Activated CD4-positive, alpha-beta T cell treated with anti-CD3 and anti-CD28 coated beads, Interleukin-2, amount 50 U/mL, for 4 hours (primary cell): Measurements from ENCODE around the gene MFNG.
A peak's percentile ranks its signal among the peaks of the same experiment; 100 is the strongest.

Experiments used
- DNase-seq, 2 experiments: peaks; one replicate each; pipeline ENCODE4 v3.0.0-alpha.2; 2020

The MFNG gene

DNA sequence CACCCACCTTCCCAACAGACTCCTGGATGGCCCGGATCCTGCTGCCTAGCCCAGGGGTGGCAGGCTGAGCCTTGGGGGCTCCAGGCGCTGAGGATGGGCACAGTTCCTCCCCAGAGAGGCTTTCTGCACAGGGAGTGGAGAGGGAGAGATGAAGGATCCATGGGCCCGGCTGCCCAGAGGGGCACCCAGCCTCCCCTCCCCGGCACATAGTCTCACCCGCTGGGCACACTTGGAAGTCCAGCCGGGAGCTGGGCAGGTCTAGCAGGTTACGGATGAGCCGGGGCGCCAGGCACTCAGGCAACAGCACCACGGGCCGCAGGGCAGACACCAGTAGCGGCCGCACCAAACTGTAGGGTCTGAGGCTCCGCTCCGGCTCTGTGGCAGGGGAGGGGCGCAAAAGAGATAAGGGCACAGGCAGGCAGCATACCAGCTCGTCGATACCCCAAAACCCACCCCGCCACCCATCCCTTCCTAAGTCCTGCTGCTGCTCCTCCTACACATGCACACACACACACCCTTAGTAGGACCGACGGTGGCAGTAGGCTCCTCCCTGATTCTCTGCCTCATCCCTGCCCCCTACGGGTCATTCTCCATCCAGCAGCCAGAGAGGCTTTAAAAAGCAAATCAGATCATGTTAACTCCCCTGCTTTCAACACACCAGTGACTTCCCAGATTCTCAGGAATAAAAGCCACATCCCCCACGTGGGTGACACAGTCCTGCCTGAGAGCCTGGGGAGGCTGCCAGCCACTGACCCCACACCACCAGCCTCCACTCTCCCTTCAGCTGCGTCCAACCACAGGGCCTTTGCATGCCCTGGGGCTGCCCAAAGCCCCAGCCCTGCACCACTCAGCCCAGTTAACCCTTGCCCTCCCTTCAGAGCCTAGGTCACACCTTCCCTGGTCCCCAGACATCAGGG is 6.5 kb upstream of the MFNG start:
- peak; percentile 38 to 47 for DNase-seq

DNA sequence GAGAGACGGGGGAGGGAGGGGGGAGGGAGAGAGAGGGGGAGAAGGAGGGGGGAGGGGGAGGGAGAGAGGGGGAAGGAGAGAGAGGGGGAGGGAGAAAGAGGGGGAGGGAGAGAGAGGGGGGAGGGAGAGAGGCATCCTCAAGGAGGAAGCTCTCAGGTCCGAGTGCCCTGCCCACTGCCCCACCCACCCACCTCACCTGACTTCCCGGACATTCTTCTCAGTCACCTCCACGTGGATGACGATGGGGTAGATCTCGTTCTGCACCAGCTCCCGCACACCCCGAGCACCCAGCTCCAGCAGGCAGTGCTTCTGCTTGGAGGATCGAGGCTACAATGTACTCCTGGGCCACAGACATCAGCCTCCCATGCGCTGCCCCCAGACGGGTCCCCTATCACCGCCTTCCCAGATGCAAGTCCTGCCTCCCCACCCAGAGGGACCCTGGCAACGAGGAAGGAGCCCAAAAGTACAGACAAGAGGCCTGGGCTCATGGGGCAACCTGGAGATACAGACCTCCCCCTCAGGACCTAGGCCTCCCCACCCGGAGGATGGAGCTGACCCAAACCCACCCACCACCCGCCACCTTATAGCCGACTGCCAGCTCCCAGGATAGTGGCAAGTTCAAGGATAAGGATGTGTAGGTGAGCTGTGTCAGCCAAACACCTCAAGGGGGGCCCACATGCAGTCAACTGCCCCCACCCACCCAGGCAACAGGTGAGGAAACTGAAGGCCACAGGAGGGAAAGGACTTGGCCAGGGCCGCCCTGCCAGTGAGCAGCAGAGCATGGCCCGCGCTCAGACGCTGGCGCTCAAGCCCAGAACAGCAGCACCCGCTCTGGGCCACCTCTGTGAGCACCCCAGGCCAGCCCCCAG is 5.6 kb upstream of the MFNG start:
- DNase-seq: no peak

DNA sequence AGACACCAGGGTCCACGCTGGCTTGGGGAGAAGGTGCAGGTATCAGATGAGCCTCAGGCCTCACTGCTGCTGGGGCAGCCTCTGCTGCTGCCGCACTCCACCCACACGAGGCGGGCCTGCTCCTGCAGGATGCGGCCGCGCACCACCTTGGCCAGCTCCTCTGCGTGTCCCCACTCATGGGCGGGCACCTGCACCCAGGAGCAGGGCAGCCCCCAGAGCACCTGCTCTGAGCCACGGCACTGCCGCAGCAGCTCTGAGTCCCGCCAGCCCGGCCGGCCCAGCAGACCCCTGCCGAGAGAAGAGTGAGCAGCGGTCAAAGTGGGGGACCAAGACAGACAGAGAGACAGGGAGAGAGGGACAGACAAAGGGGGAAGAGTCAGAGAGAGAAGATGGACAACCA is 4.9 kb upstream of the MFNG start:
- no peak for DNase-seq

DNA sequence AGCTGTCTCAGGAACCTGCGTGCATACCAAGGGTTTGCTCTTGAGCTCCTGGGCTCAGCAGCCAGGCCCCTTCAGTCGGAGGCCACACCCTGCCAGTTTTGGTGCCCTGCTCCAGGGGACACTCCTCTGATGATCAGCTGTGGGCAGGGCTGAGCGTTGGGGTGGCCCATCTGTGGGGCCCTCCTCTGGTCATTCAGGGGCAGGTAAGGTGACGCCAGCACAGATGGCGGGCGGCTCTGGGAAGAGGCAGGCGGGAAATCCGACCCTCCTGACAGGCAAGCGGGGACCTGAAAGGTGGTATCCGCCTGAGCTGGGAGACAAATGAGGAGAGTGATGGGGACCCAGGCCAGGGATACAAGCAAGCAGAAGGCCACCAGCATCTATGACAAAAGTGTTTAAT is 3.8 kb upstream of the MFNG start:
- DNase-seq: no peak

DNA sequence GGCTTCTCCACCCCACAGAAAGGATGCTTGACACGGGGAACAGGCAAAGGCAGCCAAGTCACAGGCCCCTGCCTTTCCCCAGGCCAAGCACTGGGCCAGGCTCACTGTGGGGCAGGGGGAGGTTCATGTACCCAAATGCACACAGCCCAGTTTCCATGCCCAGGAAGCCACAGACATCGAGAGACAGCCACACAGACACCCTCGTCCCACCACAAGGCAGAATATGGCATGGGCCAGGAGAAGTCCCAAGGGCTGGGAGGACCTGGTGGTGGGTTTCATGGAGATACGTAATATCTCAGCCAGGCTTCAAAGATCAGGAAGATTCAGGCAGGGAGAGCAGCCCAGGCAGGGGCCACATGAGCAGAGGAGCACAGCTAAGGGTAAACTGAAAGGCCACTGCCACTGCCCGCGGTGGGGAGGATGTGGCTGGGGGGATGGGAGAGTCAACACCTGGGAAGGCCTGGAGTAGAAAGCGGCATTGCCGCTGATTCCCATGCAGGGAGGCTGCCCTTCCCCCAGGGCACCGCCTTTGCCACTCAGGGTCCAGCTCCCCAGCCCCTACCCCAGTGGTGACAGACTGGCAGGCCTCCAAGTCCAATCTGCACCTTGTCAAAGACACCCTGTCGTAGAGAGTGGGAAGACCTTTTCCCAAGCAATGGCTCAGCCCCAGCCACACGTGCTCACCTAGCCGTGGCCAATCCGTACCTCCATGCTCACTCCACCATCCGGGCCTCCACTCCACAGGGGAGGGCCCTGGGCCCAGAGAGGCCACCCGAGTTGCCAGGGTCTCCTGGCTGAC is 2.4 kb upstream of the MFNG start:
- no peak for DNase-seq

DNA sequence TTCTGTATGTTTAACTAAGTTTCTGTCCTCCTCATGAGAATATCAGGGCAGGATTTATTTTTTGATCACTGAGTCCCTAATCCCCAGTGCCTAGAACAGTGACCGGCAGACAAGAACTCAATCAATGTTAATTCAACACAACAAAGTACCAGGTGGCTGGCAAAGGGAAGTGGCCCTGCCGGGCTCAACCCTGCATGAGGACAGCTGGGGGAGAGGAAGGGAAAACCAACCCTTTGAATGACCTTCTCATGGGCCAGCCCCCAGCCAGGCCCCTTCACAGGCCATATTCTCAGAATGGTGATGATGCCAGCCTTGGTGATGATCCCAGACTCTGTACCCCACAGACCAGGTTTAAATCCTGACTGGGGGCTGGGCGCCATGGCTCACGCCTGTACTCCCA is 1.4 kb upstream of the MFNG start:
- DNase-seq: no peak

DNA sequence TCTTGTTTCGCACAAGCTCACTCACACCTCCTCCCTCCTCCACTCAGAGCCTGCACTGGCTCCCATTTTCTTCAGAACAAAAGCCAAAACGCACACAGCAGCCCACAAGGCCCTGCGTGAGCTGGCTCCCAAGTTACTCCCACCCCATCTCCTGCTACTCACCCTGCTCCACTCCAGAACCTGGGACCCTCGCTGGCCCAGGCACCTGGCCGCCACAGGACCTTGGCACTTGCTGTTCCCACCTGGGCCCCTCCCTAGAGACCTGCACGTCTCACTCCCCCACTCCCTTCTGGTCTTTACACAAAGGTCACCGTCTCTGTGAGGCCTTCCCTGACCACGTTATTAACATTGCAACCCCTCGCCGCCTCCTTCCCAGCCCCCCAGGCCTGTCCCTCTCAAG is 945 bp upstream of the MFNG start:
- no peak for DNase-seq

DNA sequence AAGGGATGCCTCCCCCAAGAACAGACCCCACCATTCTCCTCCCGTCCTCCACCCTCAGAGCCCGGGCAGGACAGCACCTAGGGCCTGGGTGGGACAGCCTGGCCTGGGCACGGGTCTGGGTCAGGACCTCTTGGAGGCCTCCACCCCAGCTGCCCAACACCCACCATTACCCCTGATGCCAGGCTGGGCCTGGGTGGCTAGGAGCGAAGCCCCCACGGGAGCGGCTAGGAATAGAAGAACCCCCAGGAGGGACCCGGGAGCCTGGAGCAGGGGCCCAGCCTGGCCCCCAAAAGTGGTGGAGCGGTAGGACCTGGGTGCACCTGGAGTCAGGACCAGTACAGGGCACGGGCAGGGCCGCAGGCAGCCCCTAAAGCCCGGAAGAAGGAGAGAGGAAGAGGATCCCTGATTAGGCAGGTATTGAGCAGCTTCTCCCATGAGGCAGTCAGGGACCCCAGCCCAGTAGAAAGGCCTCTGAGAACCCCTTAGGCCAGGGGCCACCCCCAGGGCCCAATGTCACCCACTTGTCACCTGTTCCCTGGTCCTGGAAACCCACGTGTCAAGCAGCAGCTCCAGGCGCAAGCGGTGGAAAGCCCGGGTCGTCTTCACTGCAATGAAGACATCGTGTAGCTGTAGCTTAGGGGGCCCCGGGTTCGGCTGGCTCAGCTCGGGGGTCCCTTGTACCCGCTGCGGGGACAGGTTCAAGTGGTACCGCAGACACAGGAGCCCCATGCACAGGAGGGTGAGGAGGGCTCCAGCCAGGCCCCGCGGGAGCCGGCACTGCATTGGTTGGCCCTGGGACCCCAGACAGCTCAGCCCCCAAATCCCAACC is 575 bp downstream of the MFNG start:
- DNase-seq: peak; percentile 16 to 23

DNA sequence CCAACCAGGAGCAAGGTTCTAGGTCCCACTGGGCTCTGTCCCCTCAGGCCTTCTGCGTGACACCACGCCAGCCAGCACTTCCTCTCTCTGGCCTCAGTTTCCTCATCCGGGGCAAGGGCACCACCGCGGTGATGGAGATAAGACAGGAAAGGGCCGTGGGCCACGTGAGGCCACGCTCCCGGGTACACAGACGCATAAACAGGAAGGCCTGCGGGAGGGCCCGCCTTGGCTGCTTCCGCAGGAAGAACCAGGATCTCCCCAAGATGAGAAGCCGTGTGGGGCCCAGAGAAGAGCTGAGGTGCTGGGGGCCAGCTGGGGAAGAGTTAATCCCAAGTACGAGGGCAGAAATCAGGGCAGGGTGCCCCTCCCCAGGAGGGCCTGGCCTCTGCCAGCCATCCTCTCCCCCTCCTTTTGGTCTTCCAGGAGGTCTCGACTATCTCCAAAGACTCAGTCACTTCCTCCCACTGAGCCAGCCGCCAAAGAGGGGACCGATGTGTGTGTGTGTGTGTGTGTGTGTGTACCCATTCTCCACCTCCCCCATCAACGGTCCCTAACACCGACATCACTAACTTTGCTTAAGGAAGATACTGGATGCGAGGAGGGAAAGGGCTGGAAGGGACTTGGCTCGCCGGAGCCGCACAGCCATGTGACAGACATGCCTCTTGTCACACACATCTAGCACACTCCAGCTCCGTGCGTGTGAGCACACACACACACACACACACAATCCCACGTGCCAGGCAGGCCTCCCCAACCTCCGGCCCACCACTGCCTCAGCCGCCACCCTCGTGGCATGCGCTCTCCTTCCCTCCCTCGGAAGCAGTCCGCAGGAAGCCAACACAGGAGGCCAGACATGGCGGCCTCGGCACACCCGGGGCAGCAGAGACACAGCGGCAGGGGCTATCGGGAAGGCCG is 1.4 kb downstream of the MFNG start:
- DNase-seq: peak; percentile 61 to 62

DNA sequence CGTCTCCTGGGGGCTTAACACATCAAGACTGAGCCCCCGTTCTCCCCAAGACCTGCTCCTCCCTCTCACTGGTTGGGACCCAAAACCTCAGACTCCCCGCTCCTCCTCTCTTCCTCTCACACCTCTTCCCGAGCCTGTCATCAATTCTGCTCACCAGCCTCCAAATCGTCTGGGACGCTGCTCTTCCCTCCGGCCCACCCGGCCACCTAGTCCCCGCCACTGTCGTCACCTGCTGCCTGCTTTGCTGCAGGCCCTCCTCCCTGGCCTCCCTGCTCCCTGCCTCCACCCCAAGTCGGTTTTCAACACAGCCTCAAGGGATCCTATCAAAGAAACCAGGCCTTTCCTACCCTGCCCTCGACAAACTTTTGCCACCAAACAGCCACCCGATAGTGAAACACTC is 3.1 kb downstream of the MFNG start:
- no peak for DNase-seq

DNA sequence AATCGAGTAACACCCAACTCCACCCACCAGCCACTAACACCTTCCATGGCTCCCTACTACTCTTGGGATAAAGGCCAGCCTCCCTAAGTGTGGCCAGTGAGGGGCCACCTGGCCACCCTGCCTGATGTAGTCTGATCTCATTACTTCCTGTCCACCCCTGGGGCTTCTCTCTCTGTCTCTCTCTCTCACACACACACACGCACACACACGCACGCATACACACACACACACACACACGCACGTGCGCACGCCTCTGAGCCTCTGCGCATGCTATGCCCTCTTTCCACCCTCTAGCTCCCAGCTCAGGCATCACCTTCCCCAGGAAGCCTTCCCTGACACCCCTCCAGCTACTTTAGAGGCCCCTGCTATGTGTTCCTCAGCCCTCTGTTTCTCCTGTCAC is 3.9 kb downstream of the MFNG start:
- DNase-seq: no peak

DNA sequence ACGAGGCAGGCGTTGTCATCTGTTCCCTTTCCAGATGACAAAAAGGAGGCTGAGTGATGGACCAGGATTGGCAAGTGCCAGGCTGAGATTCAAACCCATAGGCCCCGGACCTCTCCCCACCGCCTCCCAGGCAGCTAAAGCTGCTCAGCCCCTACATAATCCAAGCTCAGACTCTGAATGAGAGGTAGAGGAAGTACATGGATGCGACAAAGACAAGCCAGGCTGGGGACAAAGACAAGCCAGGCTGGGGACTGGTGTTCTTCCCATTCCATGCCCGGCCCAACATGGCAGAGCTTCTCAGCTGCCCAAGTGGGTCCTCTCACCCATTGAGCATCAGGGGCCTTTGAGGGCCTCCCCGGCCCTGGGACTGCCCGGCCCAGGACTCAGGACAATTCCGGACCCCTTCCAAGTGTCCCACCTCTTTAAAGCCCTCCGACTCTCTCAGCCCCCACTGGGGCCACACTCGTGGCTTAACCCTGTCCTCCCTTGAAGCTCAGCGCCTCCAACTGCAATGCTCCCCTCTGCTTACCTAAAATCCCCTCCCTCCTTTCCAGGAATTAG is 4.8 kb downstream of the MFNG start:
- no peak for DNase-seq

DNA sequence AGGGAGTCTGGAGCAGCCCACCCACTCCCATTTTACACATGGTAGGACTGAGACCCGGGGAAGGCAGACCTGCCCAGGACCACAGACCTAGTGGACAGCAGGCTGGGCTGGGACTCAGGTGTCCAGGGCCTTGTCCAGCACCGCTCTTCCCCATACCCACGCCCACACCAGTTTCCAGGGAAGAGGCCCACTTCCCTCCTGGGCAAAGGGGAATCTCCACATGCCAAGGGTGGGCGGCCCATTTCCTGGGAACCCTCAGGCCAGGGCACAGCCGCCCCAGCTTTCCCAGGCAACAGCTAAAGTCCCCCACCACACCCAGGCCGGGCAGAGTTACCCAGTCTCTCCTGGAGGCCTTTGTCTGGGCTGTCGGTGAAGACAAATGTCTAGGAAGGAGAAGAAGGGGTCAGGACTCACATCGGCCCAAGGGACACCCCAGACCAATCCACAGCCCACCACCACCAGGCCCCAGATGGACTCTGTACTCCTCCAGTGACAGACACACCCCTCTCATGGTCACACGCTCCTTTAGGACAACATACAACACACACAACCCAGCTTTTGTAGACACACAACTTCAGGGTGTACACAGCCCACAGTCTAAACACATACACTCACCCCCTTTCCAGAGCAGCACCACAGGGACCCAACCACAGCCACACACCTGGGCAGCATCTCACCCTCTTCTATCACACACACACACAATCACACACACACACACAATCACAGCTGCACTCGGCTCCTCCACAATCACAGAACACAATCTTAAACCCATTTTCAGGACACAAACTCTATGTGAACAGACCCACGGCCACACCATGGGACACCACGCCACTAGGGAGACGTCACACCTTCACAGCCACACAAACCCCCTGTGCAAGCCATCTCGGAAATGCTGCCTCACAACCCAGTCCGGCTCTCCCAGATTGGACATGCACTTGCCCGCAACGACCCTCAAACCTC is 5.5 kb downstream of the MFNG start:
- no peak for DNase-seq

DNA sequence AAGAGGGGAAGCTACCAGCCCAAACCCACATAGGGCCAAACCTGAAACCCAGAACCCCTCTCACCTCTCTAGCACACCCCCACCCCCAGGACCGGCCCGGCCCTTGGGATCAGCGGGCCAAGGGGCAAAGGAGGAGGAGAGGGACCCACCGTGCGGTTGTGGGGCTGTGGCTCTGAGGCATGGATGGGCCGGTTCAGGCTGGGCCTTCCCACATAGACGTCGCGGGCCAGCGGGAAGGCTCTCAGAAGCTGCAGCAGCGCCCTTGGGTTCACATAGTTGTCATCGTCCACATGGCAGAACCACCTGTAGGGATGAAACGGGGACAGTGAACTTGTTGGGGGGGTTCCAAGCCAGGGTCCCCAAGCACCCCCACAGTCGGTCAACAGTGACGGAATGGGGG is 7.0 kb downstream of the MFNG start:
- no peak for DNase-seq

DNA sequence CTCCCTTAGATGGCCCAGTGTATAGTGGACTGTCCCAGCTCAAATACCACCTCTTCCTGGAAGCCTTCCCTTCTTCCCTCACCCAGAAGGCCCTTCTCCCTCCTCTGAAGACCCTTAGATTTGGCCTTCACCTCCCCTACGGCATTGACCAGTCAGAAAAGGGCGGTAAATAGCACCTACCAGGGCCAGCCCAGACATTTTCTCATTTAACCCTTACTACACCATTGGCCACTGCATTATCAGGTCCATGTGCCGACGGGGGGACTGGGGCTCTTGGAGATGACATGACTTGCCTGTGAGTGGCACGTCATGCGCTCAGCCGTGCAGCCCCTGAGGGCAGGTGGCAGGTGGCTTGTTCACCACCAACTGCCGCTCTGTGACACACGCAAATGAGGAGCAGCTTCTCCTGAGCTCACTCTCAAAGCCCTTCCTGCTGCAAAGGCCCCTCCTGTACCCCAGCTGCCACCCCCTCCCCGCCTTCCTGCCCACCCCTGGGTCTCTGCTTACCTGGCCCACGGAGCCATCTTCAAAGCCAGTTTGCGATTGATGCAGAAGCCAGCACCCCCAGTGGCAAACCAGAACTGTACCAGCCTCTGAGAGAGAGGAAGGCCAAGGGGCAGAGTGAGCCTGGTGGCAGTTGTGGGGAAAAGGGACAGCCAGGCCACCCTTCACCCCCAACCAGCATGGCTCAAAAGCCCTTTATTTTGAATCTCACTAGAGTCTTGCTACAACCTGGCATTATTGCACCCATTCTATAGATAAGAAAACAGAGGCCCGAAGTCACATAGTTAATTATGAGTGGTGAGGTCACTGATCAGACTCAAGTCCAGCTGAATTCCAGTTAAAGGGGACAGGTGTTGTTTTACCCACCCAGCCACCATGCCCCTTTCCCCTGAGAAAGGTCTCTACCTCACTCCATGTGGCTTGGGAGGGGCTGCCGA is 9.5 kb downstream of the MFNG start:
- DNase-seq: no peak

DNA sequence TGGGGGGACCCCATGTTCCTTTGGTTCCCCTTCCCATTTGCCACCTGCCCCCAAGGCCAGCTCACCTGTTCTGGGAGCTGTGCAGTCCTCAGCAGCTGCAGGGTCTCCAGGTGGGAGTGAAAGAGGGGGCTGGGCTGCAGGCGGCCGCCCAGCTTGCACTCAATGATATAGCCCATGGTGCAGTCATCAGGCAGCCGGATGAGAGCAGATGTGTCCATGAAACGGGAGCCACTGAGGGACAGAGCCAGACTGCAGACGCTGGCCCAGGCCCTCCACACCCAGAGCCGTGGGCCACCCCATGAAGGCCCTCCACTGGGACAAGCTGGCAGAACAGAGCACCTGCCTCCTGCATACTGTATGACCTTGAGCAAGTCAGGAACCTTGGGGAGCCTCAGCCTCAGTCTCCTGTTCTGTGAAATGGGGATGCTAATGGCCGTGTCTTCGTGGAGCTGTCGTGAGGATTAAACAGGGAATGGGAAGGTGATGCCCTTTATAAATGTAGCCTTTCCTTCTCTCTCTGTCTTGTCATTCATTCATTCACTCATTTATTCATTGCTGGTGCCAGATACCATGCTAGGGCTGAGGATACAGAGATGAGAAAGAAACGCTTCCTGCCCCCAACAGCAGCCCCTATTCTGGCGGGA is 11.6 kb downstream of the MFNG start:
- no peak for DNase-seq

DNA sequence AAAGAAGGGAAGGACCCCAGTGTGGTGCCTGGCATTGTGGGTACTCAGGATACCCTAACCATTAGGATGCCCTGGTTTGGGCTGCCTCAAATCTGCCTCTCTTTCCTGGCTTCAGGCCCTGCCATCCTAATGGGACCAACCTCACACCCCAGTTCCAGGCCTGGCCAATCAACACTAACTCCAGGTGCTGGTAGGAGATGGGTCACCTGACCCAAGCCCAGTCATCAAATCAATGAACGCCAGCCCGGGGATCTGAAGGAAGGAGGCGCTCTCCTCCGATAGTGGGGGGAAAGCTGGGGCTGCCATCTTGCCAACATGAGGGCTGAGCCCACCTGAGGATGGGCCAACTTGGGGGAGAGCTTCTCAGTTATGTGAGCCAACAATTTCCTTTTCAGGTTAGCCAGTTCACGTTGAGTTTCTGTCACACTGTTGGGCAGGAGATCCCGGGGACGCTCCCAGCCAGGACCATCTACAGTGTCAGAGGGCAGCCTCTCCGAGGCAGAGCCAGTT is 12.7 kb downstream of the MFNG start:
- no peak for DNase-seq
